HG02885 (cell line): ENCODE data around the gene PLA2G4A.
"Not testable (repeated sequence)": the region's sequence is repeated elsewhere in the genome, so short reads cannot be mapped to it uniquely, and the experiment has no call there.

Source experiments
- ATAC-seq: cut with Tn5 transposase; IDR thresholded peaks from one replicate; pipeline ENCODE4 v1.9.1; 2021; ENCODE audit warnings: mild to moderate bottlenecking; ENCODE audit not compliant: unreplicated experiment, poor library complexity

The PLA2G4A gene

DNA sequence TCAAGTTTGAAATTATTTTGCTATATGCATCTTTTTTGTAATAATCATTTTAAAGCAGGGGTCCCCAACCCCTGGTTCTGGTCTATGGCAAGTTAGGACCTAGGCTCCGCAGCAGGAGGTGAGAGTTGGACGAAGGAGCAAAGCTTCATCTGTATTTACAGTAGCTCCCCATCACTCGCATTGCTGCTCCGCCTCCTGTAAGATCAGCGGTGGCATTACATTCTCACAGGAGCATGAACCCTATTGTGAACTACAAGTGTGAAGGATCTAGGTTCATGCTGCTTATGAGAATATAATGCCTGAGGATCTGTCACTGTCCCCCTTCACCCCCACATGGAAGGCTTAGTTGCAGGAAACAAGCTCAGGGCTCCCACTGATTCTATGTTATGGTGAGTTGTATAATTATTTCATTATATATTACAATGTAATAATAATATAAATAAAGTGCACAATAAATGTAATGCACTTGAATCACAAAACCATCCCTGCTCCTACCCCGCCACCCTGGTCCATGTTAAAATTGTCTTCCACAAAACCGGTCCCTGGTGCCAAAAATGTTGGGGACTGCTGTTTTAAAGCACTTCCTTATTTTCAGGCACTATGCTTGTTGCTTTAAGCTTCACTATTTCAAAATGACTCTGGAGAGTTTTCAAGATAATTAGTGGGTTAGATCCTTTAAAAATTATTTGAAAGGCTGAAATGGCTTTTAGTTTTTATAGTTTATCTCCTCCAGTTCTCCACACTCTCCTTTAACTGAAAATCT, 74.8 kb downstream of the PLA2G4A start:
- ATAC-seq: no peak

DNA sequence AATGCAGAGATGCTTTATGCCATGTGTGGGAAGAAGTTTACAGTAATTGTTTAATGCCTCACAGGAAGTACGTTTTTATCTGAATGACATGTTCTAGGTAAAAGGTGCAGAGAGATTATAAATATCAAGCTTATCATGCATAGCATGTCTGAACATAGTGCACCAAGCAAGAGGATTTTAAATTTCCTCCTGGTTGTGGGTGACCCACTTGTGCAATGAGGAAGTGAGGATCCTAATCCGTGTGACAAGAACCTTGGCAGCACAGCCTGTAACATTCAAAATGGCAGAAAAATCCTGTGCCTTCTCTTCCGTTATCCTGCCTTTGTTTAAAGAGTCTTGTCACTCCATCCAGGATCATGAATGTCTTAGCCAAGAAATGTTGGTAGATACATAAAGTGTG, 75.6 kb downstream of the PLA2G4A start:
- no peak for ATAC-seq

DNA sequence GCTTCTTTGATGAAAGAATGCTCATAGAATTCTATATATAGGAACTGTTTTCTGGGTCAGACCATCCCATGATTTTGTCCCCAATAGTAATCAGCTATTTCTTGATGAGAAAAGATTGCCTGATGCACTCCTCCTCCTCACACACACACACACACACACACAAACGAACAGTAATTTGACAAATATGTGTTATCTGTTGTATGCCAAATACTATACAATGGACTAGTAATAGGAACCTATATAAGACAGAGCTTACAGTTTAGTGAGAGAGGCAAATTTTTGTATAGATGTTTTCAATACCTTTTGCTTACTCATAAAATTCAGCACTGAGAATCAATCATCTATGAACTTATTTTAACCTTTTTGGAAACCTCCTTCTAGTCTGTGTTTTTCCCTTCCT, 76.8 kb downstream of the PLA2G4A start:
- ATAC-seq: no peak

DNA sequence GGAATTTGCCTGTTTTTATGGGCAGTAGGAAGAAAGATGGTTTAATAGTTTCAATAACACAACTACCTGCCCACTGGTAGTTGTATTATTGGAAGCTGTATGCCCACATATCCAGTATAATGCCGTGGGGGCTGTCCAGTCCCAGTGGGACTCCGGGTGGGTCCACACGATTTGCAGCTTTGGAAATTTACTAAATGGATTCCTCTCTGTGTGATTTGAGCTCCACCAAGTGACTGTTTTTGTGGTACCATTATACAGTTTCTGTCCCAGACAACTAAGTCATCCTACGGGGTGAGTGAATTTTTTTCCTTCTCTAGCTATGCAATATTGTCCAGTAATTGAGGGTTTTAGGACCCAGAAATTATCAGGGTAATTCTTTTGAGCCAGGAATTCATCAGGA, 86.8 kb downstream of the PLA2G4A start:
- no peak for ATAC-seq

DNA sequence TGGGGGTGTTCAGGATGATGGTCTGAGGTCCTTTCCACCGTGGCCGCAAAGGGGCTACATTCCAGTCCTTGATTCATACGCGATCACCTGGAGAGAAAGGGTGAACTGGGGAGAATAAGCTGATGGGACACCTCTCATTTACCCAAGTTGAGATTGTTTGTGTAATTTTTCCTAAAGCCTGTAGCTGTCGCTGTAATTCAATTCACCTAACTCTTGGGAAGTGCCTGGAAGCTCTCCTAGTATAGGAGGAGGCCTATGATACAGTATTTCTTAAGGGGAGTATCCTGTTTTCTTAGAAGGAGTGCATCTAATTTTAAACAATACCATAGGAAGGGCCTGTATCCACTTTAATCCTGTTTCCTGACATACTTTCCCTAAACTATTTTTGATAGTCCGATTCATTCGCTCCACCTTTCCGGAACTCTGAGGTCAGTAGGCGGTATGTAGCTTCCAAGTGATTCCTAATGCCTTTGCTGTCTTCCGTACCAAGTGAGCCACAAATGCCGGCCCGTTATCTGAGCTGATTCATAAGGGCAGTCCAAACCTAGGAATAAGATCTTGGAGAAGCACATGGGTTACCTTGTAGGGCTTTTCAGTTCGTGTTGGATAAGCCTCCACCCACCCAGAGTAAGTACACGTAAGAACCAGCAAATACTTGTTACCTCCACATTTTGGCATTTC, 88.5 kb downstream of the PLA2G4A start:
- not testable (repeated sequence) for ATAC-seq

DNA sequence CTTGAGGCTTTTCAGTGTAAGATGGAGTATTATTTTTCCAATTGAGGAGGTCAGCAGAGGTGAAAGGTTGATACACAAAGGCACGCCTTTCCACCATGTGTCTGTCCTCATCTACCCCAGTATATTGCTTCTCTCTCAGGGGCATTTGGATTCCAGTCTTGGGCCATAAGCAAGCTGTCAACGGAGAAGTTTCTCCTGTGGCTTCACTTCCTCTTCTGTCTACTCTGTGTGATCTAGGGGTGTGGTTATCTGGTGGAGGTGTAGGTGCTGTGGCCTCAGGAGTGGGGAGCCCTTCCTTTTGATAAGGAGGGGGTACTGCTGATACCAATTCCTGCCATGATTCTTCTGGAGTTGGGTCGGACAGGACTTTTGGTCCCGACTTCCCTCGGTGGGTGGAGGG, 92.6 kb downstream of the PLA2G4A start:
- ATAC-seq: peak; percentile 91

DNA sequence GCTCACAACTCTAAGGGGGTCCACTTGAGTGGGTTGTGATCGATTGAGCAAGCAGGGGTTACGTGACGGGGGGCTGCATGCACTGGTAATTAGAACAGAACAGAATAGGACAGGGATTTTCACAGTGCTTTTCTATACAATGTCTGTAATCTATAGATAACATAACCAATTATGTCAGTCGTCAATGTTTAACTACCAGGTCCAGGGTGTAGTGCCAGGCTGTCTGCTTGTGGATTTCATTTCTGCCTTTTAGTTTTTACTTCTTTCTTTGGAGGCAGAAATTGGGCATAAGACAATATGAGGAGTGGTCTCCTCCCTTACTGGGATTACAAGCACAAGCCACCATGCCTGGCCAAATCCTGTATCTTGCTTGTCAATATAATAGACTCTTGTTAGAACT, 94.1 kb downstream of the PLA2G4A start:
- not testable (repeated sequence) for ATAC-seq

DNA sequence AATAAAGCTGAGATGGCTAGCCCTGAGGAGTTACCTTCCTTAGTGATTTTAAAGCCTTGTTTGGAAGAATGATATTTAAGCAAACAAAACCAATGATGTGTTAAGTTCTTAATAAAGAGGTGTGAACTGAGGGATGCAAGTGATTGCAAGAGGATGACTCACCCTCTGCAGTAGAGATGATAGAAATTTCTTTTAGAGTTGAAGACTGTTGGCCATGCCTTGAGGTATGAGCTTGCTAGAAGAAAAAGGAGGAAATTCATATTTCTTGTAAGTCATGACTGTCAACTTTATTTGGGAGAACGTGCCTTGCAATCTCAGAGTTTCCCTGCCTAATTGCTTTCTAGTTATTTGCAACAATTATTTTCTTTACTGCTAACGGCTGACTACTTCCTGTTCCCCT, 94.7 kb downstream of the PLA2G4A start:
- no peak for ATAC-seq

DNA sequence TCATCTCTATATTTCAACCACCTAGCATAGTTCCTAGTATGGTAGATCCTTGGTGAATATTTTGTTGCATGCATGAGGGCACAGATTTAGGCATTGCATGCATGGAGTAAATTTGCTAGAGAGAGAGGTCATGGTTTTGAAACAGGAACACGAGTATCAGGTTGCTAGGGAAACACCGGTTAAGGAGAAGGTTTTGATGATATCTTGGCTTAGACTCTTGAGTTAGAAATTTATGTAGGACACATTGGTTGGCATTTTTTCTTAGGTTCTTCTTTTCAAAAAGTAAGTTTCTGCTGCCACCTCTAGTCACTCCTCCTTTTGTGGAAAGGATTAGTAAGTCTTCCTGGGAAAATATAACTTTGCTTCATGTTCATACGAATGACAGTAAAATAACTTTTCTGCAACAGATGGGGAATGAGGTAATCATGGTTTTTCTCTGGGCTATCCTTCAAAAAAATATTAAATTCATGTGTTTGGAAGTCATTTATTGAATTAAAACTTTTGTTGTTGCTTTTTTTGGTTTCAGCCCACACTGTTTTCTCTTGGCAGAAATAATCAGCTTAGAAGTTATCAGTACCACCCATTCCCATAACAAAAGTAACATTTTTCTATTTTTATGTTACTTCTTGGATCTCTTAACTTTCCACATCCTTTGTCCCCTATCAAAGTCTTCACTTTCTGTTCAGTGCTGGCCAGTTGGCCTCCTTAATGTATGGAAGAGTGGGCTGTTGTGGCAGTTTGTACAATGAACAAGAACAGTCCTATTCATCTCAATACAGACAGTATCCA, 97.3 kb downstream of the PLA2G4A start:
- no peak for ATAC-seq

DNA sequence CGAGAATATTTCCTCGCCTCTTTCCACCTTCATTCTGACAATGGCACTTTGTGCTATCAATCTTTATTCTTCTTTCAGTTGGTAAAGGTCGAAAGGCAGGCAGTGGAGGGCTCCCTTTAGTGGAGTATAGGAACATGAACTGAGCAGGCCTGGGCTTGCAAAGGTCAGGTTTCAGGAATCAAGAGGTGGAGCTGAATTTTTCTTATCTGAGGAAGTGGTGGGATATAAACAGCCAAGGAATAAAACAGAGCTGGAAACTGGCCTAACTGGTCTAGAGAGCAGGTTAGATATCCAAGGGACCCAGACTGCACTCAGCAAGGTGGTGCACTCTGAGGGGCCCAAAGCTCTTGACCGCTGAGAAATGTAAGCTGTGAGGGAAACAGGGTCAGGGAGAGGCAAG, 99.1 kb downstream of the PLA2G4A start:
- no peak for ATAC-seq

DNA sequence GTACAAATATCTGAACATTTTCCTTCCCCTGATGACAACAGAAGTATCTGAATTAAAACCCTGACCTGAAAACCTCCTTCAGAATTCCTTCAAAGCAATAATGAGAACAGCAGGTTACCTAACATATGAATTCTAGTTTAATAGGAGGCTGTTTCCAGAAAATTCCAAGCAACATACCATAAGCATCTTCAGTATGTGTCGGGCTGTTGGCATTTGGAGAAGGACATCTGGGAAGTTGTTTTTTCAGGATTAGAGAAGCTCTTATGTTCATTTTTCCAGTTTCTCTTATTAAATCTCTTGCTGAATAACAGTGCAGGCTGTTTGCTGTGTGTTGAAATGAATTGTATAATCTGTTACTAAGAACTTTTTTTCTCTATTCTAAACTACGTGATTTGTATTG, 101.5 kb downstream of the PLA2G4A start:
- no peak for ATAC-seq

DNA sequence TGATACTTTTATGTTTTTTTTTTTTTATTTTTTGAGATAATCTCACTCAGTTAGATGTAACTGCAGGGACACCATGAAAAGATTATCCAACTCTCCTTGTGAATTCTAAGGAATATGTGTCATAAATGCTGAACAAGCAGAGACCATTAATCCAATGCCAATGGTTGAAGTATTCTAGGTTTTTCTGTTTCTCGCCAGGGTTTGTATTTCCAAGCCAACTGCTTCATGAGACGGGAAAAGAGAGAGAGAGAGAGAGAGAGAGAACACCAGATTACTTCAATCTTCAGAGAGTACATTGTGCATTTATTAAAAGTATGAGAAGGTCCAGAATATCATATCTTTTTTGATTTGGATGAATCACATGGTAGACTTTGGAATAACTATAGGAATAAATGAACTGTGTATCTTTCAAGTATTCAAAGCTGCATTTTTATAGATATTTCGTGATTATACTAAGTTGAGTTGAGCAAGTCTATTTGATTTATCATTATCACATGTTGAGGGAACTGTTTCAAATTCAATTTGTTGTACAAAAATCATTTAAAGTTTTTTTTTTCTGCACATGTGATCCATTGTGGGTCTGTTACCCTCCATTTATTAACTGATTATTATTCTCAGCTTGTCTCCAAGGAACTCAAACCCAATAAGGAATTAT, 108.4 kb downstream of the PLA2G4A start:
- no peak for ATAC-seq

DNA sequence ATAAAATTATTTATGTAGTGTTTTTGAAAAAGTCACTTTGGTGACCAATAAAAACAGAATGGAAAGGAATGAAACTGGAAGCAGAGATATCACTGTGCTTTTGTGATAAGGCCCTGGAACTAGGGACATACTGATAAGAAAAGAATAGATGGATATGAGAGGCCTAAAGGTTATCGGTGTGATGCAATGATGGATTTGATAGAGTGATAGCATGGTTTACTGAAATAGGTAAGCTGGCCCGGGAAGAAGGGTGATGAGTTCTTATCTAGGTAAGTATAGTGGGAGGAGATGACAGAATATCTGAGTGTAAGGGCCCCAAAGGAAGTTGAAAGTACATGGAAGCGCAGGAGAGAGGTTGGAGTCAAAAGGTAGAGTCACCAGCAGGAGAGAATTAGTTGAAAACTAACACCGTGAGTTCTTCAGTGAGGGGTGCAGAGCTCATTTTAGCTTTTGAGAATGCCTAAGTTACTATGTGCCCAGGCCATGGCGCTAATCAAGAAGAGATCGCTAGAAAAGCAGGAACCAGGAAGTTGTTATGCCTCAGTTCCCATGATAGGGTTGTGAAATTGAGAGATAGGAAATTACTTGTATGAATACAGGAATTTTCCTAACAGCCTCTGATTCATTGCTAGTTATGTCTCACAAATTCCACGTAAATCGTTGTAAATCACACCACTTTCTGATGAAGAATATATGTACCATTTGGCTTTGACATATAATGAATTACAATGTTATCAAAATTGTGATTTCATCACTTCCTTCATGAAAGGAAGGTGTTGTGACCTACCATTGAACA, 115.3 kb downstream of the PLA2G4A start:
- no peak for ATAC-seq

DNA sequence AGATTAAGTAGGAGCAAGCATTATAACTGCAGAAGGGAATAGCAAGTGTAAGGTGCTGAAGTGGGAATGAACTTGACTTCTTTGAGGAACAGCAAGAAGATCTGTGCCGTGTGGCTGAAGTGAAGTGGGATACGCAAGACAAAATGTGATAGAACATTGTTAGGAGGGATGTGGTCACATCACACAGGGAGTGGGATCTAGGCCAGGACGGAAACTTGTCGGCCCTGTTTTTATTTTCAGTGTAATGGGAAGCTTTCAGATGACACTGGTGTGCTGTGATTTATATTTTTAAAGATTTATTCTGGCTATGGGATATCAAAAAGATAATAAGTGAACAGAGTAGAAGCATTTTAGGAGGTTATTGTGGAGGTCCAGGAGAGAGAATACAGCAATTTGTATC, 116.4 kb downstream of the PLA2G4A start:
- ATAC-seq: no peak

DNA sequence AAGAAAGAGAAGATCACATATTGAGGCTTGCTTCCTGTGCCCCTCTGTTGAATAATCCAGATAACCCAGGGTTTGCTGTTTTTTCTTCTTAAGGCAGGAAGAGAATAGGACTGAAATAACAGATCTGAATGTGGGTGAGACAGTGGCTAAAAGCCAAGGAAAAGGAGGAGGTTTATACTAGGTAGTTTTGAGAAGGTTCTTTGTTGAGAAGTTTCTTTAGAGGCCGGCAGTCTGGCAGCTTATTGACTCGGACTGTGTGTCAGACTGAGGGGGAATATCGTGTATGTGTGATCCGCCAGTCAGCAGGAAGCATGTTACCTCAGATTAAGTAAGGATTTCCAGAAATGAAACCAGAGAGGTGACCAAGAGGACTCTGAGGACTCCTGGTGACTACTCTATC, 119.8 kb downstream of the PLA2G4A start:
- ATAC-seq: no peak

DNA sequence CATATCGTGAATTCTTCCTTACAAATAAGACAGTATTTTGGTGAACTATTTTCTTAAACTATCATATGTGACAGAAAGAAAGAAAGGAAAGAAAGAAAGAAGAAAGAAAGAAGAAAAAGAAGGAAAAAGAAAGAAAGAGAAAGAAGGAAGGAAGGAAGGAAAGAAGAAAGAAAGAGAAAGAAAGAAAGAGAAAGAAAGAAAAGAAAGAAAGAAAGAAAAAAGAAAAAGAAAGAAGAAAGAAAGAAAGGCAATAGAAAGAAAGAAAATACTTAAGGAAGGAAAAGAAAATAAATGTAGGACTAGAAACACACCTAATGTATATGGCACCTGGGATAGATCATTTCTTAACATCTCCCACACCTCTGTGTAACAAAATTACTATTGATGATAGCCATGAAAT, 120.4 kb downstream of the PLA2G4A start:
- ATAC-seq: no peak

DNA sequence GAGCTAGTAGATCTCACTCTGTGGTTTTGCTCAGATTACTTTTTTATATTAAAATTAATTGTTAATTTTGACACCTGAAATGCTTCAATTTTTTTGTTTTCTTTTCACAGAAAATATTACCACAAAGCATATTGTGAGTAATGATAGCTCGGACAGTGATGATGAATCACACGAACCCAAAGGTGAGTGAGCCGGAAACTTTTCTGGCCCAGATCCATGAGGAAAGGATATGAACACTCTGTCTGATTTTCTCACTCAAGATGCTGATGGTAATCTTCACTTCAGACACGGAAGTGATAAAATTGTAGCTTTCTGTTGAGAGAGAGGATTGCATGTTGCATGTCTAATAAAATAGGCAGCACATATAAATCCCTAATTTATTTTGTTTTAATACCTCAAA, 121.8 kb downstream of the PLA2G4A start:
- ATAC-seq: no peak

DNA sequence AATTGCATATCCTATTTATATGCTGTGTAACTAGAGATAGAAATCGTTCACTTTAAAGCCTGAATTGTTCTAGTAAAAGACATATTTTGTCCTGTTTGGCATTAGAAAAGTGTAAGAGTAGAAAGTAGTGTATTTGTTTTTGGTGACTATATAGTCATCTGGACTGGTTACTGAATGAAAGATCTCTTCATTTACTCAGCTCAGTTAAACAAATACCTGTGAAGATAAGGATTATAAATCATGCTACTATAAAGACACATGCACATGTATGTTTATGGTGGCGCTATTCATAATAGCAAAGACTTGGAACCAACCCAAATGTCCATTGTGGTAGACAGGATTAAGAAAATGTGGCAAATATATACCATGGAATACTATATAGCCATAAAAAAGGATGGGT, 125.1 kb downstream of the PLA2G4A start:
- ATAC-seq: no peak

DNA sequence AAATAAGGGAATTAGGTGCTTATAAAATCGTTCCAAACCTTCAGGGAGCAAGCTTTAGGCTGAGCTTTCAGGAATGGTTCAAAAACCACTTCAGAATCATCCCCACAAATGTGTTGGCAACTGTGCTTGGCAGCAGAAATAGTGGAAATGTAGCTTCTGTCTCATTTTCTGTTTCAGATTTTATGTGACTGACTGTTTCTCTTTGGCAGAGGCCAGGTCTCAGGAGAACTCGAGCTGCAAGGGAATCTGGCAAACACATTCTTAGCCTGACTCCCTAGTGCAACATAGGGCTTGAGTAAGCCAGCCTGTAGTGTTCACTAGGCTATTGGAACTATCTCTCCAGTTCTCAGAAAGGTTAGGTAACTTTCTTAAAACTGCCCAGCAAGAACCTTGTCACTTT, 128.6 kb downstream of the PLA2G4A start:
- no peak for ATAC-seq

DNA sequence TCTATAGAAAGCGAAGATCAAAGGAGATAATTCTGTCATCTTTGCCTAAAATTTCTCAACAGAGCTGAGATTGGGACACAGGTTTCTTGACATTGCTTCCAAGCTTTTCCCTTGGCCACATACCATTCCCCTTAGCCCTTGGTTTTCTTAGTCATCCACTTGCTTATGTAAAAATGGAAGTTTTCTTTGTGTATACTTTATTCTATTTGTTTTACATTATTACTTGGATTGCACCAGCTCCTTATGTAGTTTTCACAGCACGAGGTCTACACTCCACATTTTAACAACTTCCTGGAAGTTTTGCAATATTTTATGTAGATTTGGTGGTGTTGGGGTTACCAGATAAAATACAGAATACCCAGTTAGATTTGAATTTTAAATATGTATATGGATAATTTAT, 129.8 kb downstream of the PLA2G4A start:
- ATAC-seq: no peak
